ENCODE data around the gene FKBP6.
"Not testable (repeated sequence)": the region's sequence is repeated elsewhere in the genome, so short reads cannot be mapped to it uniquely, and the experiment has no call there.

Gene FKBP6

DNA sequence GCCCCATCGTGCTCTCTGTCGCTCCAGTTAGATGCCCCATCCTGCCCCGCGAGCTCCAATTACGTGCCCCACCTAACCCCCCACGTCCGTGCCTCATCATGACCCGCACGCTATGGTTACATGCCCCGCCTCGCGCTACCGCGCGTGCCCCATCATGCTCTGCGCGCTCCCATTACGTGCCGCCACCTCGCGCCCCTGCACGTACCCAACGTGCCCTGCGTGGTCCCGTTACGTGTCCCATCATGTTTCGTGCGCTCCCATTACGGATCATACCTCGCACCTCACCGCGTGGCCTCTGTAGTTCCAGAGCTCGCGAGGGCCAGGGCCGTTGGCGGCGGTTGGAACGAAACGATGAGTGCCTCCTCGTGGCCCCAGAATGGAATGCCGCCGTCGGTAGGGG, at the start of gene FKBP6, which contains the start of gene TRIM50:
FKBP6 (plus strand) TSS at position 240 of the 400 bp plus-strand sequence. CDS start 268 bp downstream, outside the sequence.
TRIM50 (minus strand) TSS at position 161 of the 400 bp plus-strand sequence. CDS start 3,295 bp downstream, outside the sequence.
- DNase-seq (ENCODE audit: low read depth) = not testable (repeated sequence)

DNA sequence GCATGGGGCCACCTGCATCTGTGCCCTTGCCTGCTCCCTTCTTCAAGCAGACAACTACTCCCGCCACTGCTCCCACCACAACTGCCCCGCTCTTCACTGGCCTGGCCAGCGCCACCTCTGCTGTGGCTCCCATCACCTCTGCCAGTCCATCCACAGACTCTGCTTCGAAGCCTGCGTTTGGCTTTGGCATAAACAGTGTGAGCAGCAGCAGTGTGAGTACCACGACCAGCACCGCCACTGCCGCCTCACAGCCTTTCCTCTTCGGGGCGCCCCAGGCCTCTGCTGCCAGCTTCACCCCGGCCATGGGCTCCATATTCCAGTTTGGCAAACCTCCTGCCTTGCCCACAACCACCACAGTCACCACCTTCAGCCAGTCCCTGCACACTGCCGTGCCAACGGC, 30.7 kb upstream of the FKBP6 start:
- not testable (repeated sequence) for DNase-seq (ENCODE audit: low read depth)

GRCh38 chr7:73297706-73298105, 30.3 kb upstream of the FKBP6 start:
- not testable (repeated sequence) for DNase-seq (ENCODE audit: low read depth)

GRCh38 chr7:73299812-73300211, 28.1 kb upstream of the FKBP6 start:
- not testable (repeated sequence) for DNase-seq (ENCODE audit: low read depth)

DNA sequence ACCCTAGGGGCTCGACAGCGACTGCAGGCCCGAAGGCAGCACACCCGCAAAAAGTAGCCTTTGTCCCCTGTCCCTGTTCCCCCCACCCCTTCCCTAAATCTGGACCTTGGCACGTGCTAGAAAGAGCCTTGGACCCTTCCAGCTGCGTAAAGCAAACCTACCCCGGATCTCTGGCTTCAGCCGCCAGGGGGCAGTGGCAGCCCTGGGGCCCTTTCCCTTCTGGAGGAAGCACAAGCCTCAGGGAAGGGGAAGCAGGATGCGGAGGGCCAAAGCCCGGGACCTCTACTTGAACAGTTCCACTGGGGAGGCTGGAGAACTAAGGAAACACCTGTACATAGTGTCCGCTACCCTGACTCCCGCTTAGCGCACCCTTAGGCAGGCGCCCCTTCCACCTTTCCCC, 26.9 kb upstream of the FKBP6 start:
- not testable (repeated sequence) for DNase-seq (ENCODE audit: low read depth)

GRCh38 chr7:73302846-73303245, 25.1 kb upstream of the FKBP6 start:
- DNase-seq (ENCODE audit: low read depth) = not testable (repeated sequence)

DNA sequence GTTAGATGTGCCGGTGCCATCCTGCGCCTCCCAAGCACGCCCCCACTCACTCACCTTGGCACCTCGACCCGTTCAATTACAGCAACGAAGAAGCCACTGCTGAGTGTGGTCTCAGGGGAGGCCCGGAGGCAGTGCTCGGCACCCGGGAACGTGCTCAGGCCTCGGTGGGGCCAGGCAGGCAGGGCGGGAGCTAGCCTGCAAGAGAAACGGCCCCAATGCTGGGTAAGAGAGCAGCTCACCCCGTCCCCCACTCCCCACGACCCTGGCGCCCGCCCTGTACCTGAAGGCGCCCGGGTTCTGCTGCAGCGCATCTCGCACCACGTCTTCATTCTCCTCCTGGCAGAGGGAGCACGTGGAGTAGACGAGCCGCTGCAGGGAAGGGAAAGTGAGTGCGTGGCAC, 24.4 kb upstream of the FKBP6 start:
- no peak for DNase-seq (ENCODE audit: low read depth)

- DNase-seq (ENCODE audit: low read depth) = no peak
Observed at GRCh38 chr7:73304071-73304470, 23.9 kb upstream of the FKBP6 start.

DNA sequence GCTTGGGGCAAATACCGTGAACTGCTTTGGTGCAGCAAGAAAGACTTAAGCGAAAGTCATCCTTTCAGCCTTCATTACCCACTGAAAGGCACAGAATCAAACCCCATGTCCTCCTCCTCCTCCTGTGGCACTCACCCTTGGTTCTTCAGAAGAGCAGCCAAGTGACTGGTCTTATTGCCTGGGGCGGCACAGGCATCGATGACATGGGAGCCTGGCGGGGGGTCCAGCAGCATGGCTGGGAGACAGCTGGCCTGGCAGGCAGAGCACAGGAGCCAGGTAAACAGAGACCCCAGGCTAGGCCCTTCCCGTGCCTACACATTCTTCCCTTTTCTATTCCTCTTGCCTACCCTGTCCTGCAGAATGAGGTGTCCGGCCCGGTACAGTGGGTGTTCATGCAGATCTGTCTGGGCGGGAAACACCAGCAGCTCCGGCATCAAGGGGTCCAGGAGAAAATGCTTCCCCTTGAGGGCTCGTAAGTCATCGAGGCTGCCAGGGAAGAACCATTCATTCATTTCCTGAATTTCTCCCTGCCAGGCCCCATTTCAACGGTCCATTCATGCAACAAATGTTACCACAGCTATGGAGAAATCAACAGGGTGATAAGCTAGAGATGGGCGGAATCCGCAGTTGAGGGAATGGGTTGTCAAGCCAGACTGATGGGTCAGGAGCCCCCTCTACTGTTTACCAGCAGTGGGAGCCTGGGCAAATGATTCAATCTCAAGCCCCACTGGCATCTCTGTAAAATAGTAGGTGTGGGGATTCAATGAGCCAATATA, 23.2 kb upstream of the FKBP6 start:
- not testable (repeated sequence) for DNase-seq (ENCODE audit: low read depth)

DNA sequence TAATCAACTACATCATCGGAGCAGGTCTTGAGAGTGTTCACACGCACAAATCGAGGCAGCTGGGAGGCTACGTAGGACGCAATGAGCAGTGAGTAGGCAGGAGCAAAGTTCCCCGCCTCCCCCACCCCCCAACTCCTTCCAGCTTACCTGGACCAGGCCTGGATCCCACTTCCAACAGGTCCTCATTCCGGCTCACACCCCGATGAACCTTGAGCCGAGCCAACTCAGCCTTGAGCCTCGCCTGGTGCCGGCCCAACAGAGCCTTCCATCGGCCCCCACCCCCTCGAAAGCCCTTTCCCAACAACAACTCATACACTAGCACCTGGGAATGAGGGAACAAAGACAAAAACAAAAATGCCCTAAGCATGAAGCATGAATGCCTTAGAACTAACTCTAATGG, 20.5 kb upstream of the FKBP6 start:
- no peak for DNase-seq (ENCODE audit: low read depth)

- DNase-seq (ENCODE audit: low read depth) = no peak
Observed at GRCh38 chr7:73308074-73308664, 19.8 kb upstream of the FKBP6 start.

DNA sequence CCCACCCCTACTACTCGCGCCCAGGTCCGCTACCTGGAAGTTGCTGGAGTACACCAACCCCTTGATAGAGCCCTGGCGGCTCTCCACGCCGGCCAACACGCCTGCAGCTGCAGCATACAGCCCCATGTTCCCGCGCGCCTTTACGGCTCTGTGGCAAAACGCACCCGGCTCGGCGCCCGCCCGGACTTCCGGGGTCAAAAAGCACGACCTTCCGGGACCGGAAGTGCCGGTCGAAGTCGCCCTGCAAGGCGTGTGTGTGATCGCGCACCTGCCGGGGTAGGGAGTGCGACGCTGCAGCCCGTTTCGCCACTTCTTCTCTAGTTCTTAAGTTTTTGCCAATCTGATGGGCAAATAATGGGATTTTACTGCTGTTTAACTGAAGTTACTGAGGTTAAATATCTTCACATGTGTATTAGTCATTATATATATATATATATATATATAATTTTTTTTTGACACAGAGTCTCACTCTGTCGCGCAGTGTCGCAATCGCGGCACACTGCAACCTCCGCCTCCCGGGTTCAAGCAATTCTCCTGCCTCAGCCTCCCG, 19.2 kb upstream of the FKBP6 start, which contains the start of gene NSUN5:
NSUN5 (minus strand) TSS at position 162 of the 550 bp plus-strand sequence; CDS start at position 126, 36 bp downstream.
- peak; percentile 28 for DNase-seq (ENCODE audit: low read depth)

- not testable (repeated sequence) for DNase-seq (ENCODE audit: low read depth)
Observed at GRCh38 chr7:73311421-73311820, 16.5 kb upstream of the FKBP6 start.

DNA sequence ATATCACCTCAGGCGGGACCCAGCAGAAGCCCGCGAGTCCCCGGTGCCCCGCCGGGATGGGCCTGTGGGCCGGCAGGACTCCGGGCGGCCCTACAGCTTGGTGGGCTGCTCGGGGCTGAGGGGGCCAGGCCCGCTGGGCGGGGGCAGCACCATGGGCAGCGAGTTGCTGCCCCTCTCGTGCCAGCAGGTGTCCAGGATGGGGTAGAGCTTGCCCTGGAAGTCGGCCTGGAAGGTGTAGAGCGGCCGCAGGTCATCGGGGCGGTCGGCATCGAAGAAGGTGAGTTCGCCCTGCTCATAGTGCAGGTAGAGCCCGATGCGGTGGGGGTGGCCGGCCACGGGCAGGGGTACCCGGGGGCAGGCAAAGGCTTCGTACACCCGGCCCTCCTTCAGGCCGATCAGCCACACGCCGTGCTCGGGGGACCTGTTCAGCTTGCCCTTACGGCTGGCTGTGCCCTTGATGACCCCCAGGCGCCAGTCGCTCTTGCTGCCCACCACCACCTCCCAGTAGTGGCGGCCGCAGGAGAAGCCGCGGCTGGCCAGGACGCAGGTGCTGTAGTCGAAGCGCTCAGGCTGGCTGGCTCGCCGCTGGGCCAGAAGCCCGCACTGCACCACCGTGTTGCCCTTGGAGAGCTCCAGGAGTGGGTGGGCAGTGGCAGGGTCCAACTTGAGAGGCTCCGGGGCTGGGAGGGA, 15.0 kb upstream of the FKBP6 start:
- DNase-seq (ENCODE audit: low read depth) = no peak

DNA sequence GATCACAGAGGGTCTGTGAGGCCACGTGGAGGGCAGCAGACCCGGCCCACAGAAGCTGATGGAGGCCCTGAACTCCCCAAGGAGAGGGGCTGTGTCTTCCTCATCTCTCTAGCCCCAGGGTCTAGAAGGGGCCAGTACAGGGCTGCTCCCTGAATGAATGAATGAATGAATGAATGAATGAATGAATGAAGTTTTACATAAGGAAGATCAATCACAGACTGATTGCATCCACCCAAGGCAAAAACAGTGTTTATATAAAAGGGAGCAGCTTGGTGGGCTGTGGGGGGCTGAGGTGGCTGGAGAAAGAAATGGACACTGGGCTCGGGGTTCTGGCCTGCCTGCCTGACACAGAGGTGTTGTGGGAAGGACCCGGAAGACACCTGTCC, 14.4 kb upstream of the FKBP6 start:
- DNase-seq (ENCODE audit: low read depth) = no peak

GRCh38 chr7:73314271-73314670, 13.7 kb upstream of the FKBP6 start:
- DNase-seq (ENCODE audit: low read depth) = no peak

DNA sequence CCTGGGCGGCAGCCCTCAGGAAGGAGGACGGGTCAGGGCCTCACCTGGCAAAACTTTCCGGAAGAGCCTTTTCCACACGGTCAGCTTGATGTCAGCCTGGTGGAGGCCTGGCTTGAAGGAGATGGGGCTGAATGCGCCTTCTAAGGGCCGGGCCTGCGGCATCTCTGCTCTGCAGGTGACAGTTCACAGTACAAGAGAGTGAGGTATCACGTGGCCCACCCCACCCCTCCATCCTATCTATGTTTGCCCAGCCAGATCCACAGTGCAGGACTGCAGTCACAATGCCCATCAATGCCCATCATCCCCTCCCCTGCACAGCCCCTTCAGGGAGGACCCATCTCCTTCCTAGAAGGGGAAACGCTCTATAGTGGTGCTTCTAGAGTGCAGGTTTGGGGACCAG, 11.4 kb upstream of the FKBP6 start:
- no peak for DNase-seq (ENCODE audit: low read depth)

DNA sequence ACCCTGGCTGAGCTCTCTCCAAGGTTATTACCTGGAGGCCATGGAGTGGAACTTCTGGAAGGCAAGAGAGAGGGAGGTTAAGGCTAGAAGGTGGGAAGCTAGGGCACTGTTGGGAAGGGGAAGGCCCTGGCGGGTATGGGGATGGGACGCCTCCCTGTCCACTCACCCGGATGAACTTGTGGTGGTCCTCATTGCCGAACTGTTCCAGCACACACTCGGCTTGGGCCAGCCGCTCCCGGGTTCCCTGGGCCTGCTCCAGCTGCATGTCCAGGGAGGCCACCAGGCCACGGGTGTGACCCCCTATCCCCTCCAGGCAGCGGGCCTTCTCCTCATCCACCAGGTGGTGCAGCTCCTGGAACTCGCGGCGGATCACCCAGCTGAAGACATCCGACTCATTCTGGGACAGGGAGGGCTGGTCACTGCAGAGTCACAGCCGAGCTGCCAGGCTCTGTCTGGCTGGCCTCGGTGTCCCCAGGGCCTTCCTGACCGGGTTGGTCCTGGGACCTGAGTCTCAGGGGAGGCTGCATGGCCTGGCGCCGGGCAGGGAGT, 9.2 kb upstream of the FKBP6 start:
- not testable (repeated sequence) for DNase-seq (ENCODE audit: low read depth)

- DNase-seq (ENCODE audit: low read depth) = not testable (repeated sequence)
Observed at GRCh38 chr7:73319541-73319940, 8.4 kb upstream of the FKBP6 start.

- not testable (repeated sequence) for DNase-seq (ENCODE audit: low read depth)
Observed at GRCh38 chr7:73320009-73320408, 8.0 kb upstream of the FKBP6 start.

DNA sequence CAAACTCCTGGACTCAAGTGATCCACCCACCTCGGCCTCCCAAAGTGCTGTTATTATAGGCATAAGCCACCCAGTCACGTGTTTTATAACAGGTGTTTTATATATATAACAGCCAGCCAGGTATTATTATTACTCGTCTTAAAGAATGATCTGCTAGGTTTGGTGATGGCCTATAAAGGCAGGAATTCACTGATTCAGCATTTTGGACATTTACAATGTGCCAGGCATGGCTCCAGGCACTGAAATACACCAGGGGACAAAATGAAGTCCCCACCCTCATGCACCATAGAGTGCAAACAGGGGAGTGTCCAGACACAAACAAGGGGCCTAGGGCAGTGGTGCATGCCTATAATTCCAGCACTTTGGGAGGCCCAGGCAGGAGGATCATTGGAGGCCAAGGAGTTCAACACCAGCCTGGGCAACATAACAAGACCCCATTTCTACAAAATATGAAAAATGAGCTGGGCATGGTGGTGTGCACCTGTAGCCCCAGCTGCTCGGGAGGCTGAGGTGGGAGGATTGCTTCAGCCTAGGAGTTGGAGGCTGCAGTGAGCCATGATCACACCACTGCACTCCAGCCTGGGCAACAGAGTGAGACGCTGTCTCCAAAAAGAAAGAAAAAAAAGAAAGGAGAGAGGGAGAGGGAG, 4.4 kb upstream of the FKBP6 start:
- not testable (repeated sequence) for DNase-seq (ENCODE audit: low read depth)
